Osteocyte (in vitro differentiated cells): ENCODE results near the gene RTN4. TPM values are rescaled to one million over a fixed set of nuclear protein-coding genes. Genes with fewer than 3 reads are reported as not detected.

ENCODE experiments used
- DNase-seq: peaks from one replicate; pipeline ENCODE4 v3.0.0; 2021; ENCODE audit warnings: mixed read lengths; ENCODE audit not compliant: unreplicated experiment; ENCODE audit errors: extremely low spot score
- H3K27ac Mint-ChIP-seq: one replicate; pipeline ENCODE4 v1.8.0; 2021; ENCODE audit warnings: mild to moderate bottlenecking, mixed read lengths; ENCODE audit not compliant: unreplicated experiment
- H3K27me3 Mint-ChIP-seq: one replicate; pipeline ENCODE4 v1.8.0; 2021; ENCODE audit warnings: mixed read lengths; ENCODE audit not compliant: unreplicated experiment
- H3K36me3 Mint-ChIP-seq: one replicate; pipeline ENCODE4 v1.8.0; 2021; ENCODE audit warnings: mixed read lengths; ENCODE audit not compliant: unreplicated experiment
- H3K4me1 Mint-ChIP-seq: one replicate; pipeline ENCODE4 v1.8.0; 2021; ENCODE audit warnings: mixed read lengths; ENCODE audit not compliant: unreplicated experiment
- H3K4me3 Mint-ChIP-seq: one replicate; pipeline ENCODE4 v1.8.0; 2021; ENCODE audit warnings: mild to moderate bottlenecking, moderate library complexity, mixed read lengths; ENCODE audit not compliant: unreplicated experiment
- H3K9me3 Mint-ChIP-seq: one replicate; pipeline ENCODE4 v1.8.0; 2021; ENCODE audit warnings: mixed read lengths; ENCODE audit not compliant: unreplicated experiment
- CTCF ChIP-seq: fragments of 200-600 bp; sonication (generic); IDR thresholded peaks from 2 replicates; pipeline ENCODE4 v1.5.0; 2021; ENCODE audit warnings: antibody characterized with exemption, mild to moderate bottlenecking, moderate library complexity
- total RNA-seq: library from RNA; stranded (reverse); gene quantifications from 2 replicates; pipeline ENCODE4 v1.2.1, GENCODE V29; 2021

The RTN4 gene
- total RNA-seq, 1 donor from 2014 or later, result 532 TPM

DNA sequence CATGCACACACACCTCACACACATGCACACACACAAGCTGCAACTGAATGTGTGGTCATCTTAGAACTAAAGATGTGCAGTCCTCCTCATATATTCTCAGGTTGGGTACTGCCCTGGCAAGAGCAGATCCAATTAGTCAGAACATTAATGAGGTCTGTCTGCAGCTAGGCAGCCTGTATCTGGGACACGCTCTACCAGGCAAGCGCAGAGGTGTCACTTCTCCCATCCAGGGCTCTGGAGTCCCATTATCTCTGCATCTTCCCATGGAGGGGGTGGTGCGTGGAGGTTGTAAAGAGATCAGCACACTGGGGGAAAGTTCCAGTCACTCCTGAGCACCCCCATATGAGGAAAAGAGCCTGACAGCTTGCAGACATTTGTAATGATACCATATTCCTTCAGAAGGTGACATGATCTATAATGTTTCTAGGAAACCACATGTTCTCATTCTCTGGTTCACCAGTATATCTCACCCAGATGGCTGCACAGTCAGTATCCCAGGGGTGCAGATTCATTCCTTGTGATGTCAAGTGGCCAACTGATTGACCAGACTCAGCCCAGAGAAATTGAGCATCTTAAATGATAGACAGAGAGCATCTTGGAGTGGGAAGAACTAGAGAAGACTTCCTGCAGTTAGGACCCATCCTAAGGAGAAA is 95.4 kb downstream of the RTN4 start:
- Mint-ChIP-seq H3K27me3 (no peaks in the 10 kb centered on the region), H3K27ac (no peak overlapping the region), H3K4me3 (no peak overlapping the region), H3K36me3 (no peaks in the 10 kb centered on the region), H3K9me3 (no peaks in the 10 kb centered on the region), H3K4me1 (peaks cover 7% of the 10 kb centered on the region)
- TF ChIP-seq CTCF, result no peak
- DNase-seq, result no peak

GRCh38 chr2:54954158-54954557 is 96.1 kb downstream of the RTN4 start:
- Mint-ChIP-seq H3K4me1 (peaks cover 7% of the 10 kb centered on the region), H3K27ac (no peak overlapping the region), H3K4me3 (no peak overlapping the region), H3K27me3 (no peaks in the 10 kb centered on the region), H3K36me3 (no peaks in the 10 kb centered on the region), H3K9me3 (no peaks in the 10 kb centered on the region)
- no peak for DNase-seq
- TF ChIP-seq CTCF, result no peak

DNA sequence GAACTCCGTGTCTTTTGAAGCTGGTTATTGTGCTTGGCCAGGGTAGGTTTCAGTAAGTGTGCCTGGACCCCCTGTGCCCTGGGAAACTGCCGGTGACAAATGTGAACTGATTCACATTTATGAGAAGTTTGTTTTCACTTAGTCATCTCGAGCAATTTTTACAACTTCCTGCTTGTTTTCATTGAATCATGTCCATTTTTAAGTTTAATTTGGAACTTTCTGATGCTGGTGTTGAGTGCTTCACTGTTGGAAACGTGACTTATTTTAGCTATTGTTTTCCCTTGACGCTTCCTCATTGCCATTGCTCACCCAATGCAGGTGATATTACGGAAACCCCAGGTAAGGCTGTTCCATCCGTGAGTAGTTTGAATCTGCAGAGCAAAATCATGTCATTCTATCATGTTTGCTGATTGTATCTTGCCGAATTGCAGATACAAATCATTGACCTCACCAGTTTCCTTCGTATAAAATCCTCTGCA is 97.2 kb downstream of the RTN4 start:
- H3K27ac Mint-ChIP-seq, result no peak overlapping the region
- no peak for TF ChIP-seq CTCF

GRCh38 chr2:54952425-54952824 is 97.8 kb downstream of the RTN4 start:
- no peak overlapping the region for H3K27ac Mint-ChIP-seq
- no peaks in the 10 kb centered on the region for H3K9me3 Mint-ChIP-seq
- no peak for TF ChIP-seq CTCF
- DNase-seq, result no peak
- H3K4me3 Mint-ChIP-seq, result no peak overlapping the region
- H3K36me3 Mint-ChIP-seq, result no peaks in the 10 kb centered on the region
- H3K4me1 Mint-ChIP-seq, result peaks cover 7% of the 10 kb centered on the region
- H3K27me3 Mint-ChIP-seq, result no peaks in the 10 kb centered on the region

More for the DNA sequence above, 97.2 kb downstream of the RTN4 start:
- Mint-ChIP-seq H3K27me3 (no peaks in the 10 kb centered on the region), H3K36me3 (no peaks in the 10 kb centered on the region), H3K9me3 (no peaks in the 10 kb centered on the region), H3K4me3 (no peak overlapping the region), H3K4me1 (peaks cover 7% of the 10 kb centered on the region)
- no peak for DNase-seq

GRCh38 chr2:54950811-54951210 is 99.4 kb downstream of the RTN4 start:
- Mint-ChIP-seq H3K9me3 (no peaks in the 10 kb centered on the region), H3K4me1 (peaks cover 12% of the 10 kb centered on the region), H3K27ac (no peak overlapping the region), H3K36me3 (no peaks in the 10 kb centered on the region), H3K27me3 (no peaks in the 10 kb centered on the region), H3K4me3 (no peak overlapping the region)
- no peak for TF ChIP-seq CTCF
- DNase-seq, result peak; percentile 23
